SHP77 treated with DMSO at 0.1 percent for 48 hours (cell line): ENCODE data around the gene C21orf58.
A peak's percentile ranks its signal among the peaks of the same experiment; 100 is the strongest.
"Not testable (repeated sequence)": the region's sequence is repeated elsewhere in the genome, so short reads cannot be mapped to it uniquely, and the experiment has no call there.

Experiments
- DNase-seq: peaks from one replicate; lab custom pipeline; 2025; lab: John Stamatoyannopoulos, UW

The C21orf58 gene

GRCh38 chr21:46324390-46325072, 861 bp upstream of the C21orf58 start:
- peak; percentile 40 for DNase-seq

DNA sequence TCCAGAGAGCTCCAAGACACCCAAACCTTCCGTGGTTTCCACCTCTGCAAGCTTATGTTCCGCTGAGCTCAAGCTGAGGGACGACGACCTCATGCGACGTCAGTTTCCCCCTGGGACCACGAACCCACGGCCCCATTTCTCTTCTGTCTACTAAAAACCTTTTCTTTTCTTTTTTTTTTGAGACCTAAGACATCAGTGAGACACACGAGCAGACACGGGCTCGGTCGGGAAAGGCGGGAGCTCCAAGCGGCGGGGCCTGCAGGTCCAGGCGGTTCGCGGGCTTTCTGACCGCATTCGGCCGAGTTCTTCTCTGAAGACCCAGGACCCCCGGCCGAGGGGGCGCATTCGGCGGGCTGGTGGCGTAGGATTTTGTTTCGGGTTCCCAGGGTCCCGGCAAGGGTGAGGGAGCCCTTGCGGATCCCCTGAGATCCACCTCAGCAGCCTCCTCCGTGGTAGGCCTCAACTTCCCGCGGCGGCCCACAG, 402 bp downstream of the C21orf58 start:
- no peak for DNase-seq

GRCh38 chr21:46322351-46323226, 1.1 kb downstream of the C21orf58 start:
- DNase-seq: no peak

- DNase-seq: no peak
These were observed 3.3 kb downstream of the C21orf58 start for GRCh38 chr21:46320331-46320801.

DNA sequence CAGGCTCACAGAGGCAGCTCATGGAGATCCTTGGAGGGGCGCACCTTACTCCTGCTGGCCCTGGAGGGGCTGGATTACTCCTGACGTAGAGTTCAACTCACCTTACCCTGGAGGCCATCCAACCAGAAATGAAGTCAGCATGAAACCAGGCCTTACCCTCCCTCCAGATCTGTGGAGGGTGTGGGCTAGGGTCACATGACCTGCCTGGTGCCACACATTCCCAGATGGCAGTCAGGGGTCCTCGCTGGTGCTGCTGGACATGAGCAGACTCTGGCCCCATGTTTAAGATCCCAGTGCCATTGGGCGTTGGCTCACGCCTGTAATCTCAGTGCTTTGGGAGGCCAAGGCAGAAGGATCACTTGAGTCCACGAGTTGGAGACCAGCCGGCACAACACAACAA, 4.5 kb downstream of the C21orf58 start:
- no peak for DNase-seq

- DNase-seq: no peak
These were observed 5.2 kb downstream of the C21orf58 start for GRCh38 chr21:46318464-46318845.

DNA sequence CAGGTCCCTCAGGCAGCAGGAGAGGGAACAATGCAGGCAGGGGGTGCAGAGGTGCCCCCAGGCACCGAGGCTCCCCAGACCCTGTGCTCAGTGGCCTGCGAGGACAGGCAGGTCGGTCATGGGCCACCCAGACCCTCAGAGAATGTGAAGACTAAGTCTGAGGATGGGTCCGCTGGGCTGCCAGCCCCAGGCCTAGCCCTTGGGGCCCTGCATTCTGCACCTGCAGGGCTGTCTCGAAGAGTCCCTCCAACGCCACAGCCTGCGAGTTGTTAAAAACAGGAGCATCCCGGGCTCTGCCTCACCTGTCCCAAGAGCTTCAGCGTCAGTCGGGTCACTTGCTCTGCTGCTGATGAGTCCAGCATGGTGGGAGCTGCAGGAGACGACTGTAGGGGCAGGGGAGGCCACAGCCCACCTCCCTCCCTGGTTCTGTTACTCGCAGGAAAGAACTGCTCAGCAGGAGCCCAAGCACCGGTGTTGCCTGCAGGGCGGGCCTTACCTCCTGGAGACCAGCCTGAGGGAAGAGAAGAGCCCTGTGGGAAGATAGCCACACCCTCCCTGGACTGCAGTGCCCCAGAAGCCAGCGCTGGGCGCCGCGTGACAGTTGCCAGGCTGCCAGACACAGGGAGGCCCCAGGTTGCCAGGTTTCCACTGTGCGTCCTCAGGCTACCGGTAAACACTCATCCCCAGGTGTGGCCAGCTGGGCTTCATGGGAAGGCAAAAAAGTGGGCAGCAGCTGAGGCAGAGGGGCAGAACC, 5.8 kb downstream of the C21orf58 start:
- DNase-seq: no peak

GRCh38 chr21:46316708-46317324, 6.9 kb downstream of the C21orf58 start:
- no peak for DNase-seq

DNA sequence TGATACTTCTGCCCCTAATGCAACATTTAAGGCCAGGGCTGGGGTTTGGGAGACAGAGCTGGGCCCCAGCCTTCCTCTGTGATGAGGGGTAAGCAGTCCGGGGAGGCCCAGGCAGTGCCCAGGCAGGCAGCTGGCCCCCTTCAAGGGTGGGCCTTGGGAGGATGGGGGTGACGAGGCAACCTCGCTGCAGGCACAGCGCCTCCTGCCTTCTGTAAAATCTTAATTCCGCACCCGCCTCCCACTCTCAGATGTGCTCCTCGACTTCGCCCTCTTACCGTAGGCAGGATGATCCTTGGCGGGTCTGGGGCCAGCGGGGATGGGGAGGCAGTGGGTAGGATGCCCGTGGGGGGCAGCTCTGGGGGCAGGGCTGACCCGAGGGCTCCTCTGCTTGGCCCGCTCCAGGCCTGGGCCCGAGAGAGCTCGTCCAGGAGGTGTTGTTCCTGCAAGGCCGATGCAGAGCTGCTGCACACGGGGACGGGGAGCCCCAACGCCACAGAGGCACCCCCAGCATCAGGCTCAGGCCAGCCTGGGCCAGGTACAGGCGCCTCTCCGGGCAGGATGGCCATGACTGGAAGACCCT, 9.1 kb downstream of the C21orf58 start:
- DNase-seq: no peak

DNA sequence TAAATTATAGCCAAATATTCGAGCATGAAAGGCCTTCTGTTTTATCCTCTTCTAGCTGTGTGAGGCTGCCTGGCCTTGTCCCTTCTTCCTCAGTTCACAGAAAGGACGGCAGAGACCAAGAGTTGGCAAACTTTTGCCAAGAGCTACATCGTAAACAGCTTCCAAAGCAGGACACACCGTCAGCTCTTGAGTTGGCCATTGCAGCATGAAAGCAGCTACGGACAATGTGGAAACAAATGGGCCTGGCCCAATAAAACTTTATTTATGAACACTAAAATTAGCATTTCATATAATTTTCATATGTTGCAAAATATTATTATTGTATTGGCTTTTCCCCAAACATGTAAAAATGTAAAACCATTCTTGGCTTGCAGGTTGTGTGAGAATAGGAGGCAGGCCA, 10.7 kb downstream of the C21orf58 start:
- DNase-seq: no peak

- no peak for DNase-seq
These were observed 12.1 kb downstream of the C21orf58 start for GRCh38 chr21:46311568-46311967.

- not testable (repeated sequence) for DNase-seq
These were observed 13.4 kb downstream of the C21orf58 start for GRCh38 chr21:46310260-46310659.

- no peak for DNase-seq
These were observed 15.2 kb downstream of the C21orf58 start for GRCh38 chr21:46308431-46308830.

DNA sequence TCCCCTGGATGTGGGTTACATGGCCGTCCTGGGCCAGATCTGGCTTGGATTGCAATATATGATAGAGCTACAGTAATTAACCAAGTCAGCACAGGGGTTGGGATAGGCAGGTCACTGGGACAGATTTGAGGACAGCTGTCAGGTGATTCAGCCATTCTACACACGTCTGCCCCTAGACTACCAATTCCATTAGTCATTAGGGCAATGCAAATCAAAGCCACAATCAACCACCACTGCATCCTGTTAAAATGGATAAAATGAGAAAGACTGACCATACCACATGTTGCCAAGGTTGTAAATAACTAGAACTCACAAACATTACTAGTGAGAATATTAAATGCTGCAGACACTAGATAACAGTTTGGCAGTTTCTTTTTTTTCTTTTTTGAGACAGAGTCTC, 16.0 kb downstream of the C21orf58 start:
- no peak for DNase-seq

DNA sequence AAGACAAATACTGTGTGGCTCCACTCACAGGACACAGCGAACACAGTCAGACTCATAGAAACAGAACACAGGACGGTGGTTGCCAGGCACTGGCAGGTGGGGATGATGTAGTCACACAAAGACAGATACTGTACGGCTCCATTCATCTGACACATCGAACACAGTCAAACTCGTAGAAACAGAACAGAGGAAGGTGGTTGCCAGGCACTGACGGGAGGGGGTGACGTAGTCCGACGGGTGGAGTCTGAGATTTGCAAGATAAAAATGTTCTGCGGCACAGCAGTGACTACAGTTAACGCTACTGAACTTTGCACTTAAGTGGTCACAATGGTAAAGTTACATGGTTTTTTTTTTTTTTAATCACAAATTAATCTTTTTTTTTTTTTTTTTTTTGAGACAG, 18.7 kb downstream of the C21orf58 start:
- no peak for DNase-seq

DNA sequence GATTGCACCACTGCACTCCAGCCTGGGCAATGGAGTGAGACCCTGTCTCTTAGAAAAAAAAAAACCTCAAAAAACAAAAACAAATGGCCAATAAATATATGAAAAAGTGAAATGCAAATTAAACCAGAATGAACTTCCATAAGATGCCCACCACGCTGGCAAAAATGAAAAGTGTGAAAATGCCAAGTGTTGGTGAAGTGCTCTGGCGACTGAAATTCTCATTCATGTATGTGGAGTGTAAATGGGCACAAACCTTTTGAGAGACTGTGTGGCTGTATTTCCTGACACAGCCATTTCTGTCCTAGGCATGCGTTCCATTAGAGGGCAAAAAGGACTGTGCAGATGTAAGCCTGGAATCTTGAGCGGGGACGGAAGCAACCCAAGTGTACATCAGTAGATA, 19.2 kb downstream of the C21orf58 start:
- no peak for DNase-seq

- DNase-seq: no peak
These were observed 21.9 kb downstream of the C21orf58 start for GRCh38 chr21:46301759-46302158.

DNA sequence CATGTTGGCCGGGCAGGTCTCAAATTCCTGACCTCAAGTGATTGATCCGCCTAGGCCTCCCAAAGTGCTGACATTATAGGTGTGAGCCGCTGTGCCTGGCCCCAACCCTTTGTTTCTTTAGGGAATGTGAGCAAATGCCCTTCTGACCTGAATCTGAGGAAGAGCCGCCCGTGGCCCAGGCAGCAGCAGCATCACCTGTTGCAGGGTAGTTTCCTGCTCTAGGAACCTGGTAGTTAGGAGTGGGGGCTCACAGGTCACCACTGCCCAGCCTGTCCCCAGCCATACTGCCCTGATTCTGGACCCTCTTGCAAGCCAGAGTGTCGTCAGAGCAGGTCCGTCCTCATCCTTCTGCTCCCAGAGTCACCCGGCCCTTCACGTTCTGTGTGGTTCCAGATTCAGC, 24.5 kb downstream of the C21orf58 start:
- DNase-seq: no peak

GRCh38 chr21:46297338-46298271, 26.1 kb downstream of the C21orf58 start:
- no peak for DNase-seq

GRCh38 chr21:46295996-46296752, 27.5 kb downstream of the C21orf58 start:
- DNase-seq: no peak
